ENCODE data around the gene ANKS1A. TPM values are rescaled to one million over a fixed set of nuclear protein-coding genes. Genes with fewer than 3 reads are reported as not detected.
"Not testable (repeated sequence)": the region's sequence is repeated elsewhere in the genome, so short reads cannot be mapped to it uniquely, and the experiment has no call there.

Gene ANKS1A
- polyA plus RNA-seq, 3 donors: 36.4 to 53.5 (median 45.4) TPM

DNA sequence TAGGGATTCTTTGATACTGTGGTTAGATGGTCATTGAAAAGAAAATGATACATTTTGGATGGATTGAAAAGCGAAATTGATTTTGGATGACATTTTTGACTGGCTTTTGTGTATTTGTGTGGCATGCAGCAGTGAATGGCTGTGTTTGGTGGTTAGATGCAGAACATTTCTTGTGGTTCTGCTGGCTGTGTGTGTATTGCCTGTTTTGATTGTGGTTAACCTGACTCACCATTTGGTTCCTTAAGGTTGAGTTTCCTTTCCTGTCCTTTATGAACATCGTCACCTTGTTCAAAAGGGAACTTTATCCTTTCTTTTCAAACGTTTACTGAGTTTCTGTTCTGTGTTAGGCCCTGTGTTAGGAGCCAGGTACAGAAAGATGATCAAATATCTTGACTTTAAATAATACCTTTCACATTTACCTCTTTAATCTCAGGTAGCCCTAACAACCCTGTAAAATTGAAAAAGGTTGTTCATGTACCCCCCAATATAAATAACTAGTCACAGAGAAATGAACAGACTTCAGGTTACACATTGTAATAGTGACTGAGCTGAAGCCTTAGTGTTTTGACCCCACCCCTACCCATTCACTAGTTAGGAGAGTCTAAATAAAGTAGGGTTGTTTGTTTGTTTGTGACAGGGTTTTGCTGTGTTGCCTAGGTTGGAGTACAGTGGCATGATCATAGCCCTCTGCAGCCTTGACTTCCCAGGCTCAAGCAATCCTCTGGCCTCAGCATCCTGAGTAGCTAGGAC is 23.8 kb downstream of the ANKS1A start:
- DNase-seq (ENCODE audit: extremely low read depth in 1 of 11, low read depth in 9 of 11, low spot score in 4 of 11): no peak

- no peak for DNase-seq (ENCODE audit: extremely low read depth in 1 of 11, low read depth in 9 of 11, low spot score in 4 of 11)
Observed at GRCh38 chr6:34914358-34914757, 25.3 kb downstream of the ANKS1A start.

DNA sequence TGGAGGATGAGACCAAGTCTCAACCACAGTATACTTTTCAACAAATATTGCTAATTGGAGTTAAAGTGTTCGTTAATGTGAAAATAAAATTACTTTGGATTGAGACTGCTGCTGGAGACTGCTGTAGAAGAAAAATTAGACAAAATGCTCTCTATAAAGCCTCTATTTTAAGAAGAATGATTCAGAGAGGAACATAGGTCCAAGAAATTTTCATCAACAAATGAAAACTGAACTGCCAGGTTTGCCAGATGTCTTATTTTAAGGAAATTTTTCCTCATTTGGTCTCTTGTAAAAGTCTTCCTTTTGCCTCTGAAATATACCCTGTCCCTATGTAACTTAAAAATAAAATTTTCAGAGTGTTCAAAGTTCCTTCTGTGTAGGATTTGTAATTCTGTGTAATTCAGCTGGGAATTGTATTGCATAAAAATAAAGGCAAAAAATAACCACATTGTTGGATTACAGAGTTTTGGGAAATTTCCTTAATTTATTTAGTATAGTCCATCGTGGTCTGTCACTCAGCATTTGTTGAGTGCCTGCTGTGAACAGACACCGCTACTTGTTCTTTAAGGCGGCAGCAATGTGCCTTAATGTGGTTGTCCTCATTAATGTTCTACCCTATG is 27.4 kb downstream of the ANKS1A start:
- no peak for DNase-seq (ENCODE audit: extremely low read depth in 1 of 11, low read depth in 9 of 11, low spot score in 4 of 11)

DNA sequence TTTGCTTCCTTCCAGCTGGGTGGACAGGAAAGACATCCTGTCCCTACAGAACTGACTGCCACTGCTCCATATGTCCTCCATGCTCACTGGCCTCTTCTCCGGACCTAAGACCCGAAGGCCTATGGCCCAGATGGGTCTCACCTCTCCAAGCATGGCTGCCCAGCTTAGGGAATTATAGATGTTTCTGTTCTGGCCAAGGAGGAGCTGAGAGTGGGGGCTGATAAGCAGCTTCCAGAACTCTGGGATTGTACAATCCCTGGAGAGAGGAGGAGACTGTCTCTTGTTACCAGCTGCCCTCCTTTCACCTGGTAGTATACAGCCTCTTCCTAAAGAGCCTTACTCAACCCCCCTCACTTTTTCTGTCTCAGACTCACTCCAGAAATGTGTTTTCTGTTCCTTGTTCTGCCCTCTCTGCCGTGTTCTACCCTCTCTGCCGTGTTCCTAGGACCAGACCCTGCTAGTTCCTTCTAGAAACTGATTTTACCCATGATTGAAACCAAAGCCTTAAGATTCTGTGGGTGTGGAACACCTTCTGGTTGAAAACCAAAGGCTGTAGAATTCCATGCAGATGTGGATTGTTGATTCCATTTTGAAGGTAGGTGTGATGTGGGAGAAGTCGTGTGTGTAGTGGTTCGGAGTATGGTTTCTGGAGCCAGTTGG is 28.7 kb downstream of the ANKS1A start:
- DNase-seq (ENCODE audit: extremely low read depth in 1 of 11, low read depth in 9 of 11, low spot score in 4 of 11): no peak

DNA sequence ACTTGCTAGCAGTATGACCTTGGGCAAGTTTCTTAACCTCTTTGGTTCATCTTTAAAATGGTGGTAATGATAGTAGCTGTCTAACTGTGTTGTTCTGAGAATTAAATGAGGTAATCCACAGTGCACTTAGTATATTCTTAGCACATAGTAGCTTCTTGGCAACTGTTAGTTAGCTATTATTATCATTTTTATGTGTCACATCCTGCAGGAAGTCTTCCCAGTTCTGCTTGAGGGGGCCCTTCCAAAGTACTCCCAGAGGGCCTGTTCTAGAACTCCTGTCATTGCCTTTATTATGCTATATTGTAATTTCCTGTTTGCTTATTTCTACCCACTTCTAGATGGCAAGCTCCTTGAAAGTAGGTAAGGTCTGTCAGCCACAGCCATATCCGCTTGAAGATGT is 30.6 kb downstream of the ANKS1A start:
- no peak for DNase-seq (ENCODE audit: extremely low read depth in 1 of 11, low read depth in 9 of 11, low spot score in 4 of 11)

DNA sequence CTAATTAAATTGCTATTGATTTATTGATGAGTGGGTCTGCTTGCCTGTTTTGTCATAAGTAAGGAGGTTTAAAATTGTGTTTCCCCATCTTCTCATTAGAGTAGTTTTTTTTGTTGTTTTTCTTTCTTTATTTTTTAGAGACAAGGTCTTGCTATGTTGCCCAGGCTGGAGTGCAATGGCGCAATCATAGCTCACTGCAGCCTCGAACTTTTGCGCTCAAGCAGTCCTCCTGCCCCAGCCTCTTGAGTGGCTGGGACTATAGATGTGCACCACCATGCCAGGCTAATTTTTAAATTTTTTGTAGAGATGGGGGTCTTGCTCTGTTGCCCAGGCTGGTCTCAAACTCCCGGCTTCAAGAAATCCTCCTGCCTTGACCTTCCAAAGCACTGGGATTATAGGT is 31.0 kb downstream of the ANKS1A start:
- no peak for DNase-seq (ENCODE audit: extremely low read depth in 1 of 11, low read depth in 9 of 11, low spot score in 4 of 11)

DNA sequence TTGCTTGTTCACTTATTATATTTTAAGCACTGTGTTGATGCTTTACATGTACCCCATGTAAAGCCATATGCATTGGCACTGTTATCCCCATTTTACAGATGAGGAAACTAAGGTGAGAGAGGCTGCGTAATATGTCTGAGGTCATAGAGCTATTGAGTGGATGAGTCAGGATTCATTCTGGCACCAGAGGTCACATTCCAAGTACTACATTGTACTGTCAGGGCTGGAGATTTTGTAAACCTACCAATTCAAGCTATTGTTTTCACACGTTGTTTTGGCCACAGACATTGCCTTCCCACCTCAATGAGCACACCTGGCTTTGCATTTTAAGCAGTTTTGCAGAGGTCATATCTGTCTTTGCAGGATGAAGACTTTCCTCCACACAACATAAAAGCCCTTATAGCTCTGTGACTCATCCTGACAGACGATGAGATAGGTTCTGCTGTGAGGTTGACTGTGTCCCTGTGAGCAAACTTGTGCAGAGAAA is 33.2 kb downstream of the ANKS1A start:
- no peak for DNase-seq (ENCODE audit: extremely low read depth in 1 of 11, low read depth in 9 of 11, low spot score in 4 of 11)

- DNase-seq (ENCODE audit: extremely low read depth in 1 of 11, low read depth in 9 of 11, low spot score in 4 of 11): no peak
Observed at GRCh38 chr6:34924831-34925625, 36.0 kb downstream of the ANKS1A start.

DNA sequence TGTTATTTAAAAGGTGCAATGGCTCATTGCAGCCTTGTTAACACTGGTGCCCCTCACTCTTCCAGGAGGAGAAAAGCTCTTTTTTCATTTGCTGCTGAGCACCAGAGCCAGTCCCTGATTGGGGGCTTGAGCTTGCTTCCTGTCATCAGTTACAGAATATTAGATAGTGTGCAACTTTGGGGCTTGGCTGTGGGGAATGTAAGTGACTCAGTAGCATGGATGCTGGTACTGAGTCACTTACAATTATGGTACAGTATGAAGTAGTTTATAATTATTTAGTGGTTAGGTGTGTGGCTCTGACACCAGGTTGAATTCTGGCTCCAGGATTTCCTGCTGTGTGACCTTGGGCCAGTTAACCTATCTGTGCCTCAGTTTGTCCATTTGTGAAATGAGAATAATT is 37.6 kb downstream of the ANKS1A start:
- DNase-seq (ENCODE audit: extremely low read depth in 1 of 11, low read depth in 9 of 11, low spot score in 4 of 11): no peak

- no peak for DNase-seq (ENCODE audit: extremely low read depth in 1 of 11, low read depth in 9 of 11, low spot score in 4 of 11)
Observed at GRCh38 chr6:34928220-34928619, 39.2 kb downstream of the ANKS1A start.

DNA sequence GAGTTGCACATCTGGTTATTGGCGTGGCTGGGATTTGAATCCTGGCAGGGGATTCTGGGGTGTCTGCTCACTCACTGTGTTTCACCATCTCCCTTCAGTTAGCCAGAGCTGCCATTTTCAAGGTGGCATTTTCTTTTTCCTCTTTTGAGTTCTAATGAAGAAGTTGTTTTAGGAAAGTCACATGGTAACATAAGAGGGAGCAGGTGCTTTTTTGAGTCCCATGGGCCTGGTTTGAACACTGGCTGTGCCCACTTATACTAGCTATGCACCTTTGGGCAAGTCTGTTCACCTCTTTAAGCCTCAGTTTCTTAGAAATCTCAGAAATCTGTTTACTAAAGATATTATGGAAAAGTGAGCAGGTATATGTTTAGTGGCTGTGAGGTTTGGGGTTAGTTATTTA is 39.6 kb downstream of the ANKS1A start:
- DNase-seq (ENCODE audit: extremely low read depth in 1 of 11, low read depth in 9 of 11, low spot score in 4 of 11): no peak

- DNase-seq (ENCODE audit: extremely low read depth in 1 of 11, low read depth in 9 of 11, low spot score in 4 of 11): no peak
Observed at GRCh38 chr6:34929241-34929978, 40.4 kb downstream of the ANKS1A start.

DNA sequence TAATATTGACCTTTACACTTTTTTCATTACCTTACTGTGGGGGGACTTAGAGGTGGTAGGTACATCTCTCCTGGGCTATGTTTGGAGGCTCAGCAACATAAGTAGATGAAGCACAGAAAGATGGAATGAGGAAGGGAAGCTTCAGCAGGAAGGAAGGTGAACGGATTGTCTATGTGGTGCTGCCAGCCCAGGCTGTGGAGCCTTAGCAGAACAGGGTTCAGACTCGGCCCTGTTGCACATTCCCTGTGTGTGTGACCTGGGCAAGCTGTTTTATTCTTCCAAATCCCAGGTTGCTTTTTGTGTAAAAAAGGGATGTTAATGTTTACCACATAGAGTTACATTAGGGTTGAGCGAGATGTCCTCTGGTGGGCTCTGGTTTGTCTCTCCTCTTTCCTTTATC is 41.2 kb downstream of the ANKS1A start:
- no peak for DNase-seq (ENCODE audit: extremely low read depth in 1 of 11, low read depth in 9 of 11, low spot score in 4 of 11)

- not testable (repeated sequence) for DNase-seq (ENCODE audit: extremely low read depth in 1 of 11, low read depth in 9 of 11, low spot score in 4 of 11)
Observed at GRCh38 chr6:34932202-34932601, 43.1 kb downstream of the ANKS1A start.

DNA sequence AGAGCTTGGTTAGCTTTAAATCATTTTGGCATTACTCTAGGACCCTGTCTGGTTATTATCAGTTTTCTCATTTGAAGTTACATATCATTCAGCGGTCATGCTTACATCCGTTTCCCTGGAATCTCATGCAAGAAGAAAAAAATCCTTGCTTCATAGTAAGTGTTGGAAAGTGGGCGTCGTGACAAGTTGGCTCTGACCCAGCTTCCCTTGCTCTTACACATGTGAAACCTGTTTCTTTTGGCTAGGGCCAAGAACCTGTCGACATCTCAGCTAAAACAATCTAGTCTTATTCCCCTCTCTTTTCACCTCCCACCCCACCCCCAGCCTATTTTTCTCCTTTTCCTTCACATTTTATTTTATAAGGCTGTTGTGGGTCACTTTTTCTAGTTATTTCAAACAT is 45.5 kb downstream of the ANKS1A start:
- DNase-seq (ENCODE audit: extremely low read depth in 1 of 11, low read depth in 9 of 11, low spot score in 4 of 11): peak in 7 of 11 donors; percentile 41 to 62 (median 54)

DNA sequence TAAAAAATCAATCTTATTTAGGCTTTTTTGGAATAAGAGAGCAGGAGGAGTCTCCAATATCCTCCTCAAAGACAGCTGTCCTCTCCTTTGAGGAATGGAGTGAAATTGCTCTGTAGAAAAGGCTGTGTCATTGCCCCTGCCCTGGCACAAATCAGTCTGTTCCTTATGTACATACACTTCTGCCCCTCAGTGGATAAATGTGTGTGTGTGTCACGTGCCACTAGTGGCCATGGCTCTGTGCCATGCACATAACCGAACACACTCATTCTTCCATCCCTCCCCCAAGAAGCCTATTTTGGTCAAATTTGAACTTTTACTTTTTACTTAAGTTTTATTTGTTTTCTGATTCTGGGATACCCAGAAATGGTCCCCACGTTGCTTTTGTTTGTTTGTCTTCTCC is 49.2 kb downstream of the ANKS1A start:
- no peak for DNase-seq (ENCODE audit: extremely low read depth in 1 of 11, low read depth in 9 of 11, low spot score in 4 of 11)

DNA sequence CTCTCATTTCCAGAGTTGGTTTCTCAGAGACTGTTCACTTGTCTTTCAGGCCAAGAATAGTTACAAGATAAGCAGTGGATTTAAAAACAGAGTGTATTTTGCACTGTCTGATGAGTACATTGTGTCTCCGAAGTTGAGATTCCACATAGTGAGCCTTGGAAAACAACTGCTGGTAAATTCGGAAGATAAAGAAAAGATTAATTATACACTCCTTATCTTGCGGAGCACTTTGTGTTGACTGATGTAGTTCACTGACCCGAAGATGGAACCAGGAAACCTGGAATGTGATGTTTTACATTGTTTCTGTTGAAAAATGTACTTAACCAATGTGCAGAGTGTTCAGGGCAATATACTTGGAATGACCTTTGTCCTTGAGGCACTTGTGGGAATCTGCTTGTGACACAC is 51.0 kb downstream of the ANKS1A start:
- DNase-seq (ENCODE audit: extremely low read depth in 1 of 11, low read depth in 9 of 11, low spot score in 4 of 11): no peak

DNA sequence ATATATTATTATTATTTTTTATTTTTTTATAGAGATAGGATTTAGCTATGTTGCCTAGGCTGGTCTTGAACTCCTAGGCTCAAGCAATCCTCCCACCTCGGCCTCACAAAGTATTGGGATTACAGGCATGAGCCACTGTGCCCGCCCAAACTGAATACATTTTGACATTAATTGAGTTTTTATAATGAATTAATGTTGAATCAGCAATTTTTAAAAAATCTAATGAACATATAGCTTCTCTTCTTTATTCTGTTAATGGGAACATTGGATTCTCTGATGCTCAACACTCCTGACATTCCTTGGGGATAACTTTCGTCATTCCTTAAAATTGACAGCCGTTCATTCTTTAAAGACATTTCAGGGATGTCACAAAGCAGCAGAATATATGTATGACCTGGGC is 52.4 kb downstream of the ANKS1A start:
- no peak for DNase-seq (ENCODE audit: extremely low read depth in 1 of 11, low read depth in 9 of 11, low spot score in 4 of 11)

GRCh38 chr6:34945317-34945716 is 56.3 kb downstream of the ANKS1A start:
- no peak for DNase-seq (ENCODE audit: extremely low read depth in 1 of 11, low read depth in 9 of 11, low spot score in 4 of 11)
